GM18909 (cell line): Measurements from ENCODE around the gene DDT.
A peak's percentile ranks its signal among the peaks of the same experiment; 100 is the strongest.
"Not testable (repeated sequence)": the region's sequence is repeated elsewhere in the genome, so short reads cannot be mapped to it uniquely, and the experiment has no call there.

Experiments used
- ATAC-seq: cut with Tn5 transposase; IDR thresholded peaks from one replicate; pipeline ENCODE4 v1.9.1; 2021; ENCODE audit warnings: mild to moderate bottlenecking; ENCODE audit not compliant: unreplicated experiment, poor library complexity

The DDT gene

DNA sequence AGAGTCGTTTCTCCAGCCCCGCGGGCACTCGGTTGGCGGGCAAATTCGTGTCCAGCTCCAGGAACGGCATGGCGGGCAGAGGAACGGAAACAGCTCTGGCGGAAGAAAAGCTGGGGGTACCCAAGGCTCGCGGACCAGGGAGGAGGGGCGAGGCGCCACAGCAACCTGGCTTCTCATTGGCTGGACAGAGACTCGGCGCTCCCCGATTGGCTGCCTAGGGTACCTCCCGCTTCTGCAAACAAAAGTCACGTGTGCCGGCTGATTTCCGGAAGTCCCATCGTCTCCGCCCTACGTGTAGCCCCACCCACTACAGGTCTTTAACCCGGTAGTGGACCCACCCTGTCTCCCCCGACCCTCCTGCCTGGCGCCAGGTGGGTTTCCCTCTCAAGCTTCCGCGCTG lies at the start of gene DDT:
DDT (minus strand) TSS at position 97 of the 400 bp plus-strand sequence; CDS start at position 70, 27 bp downstream.
- ATAC-seq, result peak; percentile 89

DNA sequence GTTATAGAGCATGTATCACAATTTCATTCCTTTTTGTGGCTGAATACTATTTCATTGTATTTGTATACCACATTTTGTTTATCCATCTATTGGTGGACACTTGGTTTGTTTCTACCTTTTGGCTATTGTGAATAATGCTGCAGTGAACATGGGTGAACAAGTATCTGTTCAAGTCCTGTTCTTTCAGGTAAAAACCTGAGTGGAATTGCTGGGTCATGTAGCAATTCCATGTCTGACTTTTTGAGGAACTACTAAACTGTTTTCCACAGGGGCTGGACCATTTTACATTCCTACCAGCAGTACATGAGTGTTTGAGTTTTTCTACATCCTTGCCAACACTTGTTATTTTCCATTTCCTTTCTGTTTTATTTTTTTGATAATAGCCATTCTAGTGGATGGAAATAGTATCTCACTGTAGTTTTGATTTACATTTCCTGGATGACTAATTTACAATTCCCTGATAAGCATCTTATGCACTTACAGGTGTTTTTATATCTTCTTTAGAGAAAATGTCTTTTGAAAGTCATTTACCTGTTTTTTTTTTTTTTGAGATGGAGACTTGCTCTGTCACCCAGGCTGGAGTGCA lies 49.1 kb upstream of the DDT start:
- no peak for ATAC-seq

GRCh38 chr22:24021304-24021703 lies 47.1 kb upstream of the DDT start:
- ATAC-seq, result no peak

- ATAC-seq, result no peak
Observed at GRCh38 chr22:24016156-24016555, 41.9 kb upstream of the DDT start.

DNA sequence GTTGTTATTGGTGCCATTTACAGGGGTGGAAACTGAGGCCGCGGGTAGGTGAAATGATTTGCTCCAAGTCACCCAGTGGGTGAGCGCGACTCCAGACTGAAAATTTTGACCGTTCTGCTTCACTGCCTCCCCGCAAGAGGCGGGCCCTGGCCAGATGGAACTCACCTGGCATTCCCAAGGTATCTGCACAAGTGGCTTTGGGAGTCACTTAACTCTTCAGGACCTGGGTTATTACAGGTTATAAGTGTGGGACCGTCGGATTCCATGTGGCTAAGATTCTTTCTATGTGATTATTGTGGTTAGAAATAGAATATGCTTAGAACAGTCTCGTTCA lies 37.5 kb upstream of the DDT start:
- no peak for ATAC-seq

DNA sequence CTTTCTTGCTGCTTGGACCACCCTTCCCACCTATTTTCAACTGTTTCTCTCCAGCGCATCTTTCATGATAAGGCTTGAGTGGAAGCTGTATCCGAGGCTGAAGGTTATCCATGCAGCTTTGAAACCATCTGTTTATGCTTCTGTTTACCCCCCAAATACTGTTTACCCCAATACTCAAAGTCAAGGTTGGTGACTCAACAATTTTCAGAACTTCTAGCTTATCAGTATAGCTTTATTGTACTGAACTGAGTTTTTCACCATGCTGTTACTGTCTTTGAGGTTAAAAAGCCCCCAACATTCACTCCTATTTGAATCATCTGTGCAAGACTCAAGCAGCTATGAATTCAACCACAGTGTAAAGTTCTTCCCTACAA lies 35.8 kb upstream of the DDT start:
- ATAC-seq, result no peak

DNA sequence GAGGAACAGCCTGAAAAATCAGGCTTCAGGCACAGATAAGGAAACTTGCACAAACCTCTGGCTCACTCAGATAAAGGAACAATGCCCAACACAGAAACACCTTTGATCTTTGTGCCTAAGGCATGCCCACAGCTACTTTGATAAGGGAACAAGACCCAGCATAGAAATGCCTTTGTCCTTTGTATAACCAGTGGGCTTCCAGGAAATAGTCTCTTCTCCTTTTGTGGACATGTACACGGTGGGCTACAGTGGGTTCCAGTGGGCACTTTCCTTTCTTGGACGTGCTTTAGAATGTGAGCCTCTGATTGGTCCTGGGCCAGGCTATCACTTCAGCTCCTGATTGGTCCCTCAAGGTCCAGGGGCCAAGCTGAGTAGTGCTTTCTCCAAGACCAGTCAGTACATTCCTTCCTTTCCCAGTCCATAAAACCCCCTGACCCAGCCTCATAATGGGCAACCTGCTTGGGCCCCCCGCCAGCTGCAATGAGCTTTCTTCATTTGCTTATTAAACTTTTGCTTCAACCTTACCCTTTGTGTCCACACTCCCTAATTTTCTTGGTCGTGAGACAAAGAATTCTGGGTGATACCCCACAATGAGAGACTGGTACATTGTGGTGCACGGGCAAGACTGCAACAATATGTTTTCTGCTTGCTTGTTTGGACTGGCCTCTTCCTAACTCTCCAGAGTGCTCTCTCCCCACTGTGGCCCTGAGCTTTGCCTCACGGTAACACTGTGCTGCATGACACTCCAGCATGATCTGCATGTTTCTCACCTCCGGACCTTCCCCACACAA lies 35.2 kb upstream of the DDT start:
- ATAC-seq, result no peak

- no peak for ATAC-seq
Observed at GRCh38 chr22:24008381-24009226, 34.4 kb upstream of the DDT start.

GRCh38 chr22:24008022-24008283 lies 33.7 kb upstream of the DDT start:
- no peak for ATAC-seq

GRCh38 chr22:24007253-24008021 lies 33.2 kb upstream of the DDT start:
- ATAC-seq, result no peak

GRCh38 chr22:24006914-24007214 lies 32.6 kb upstream of the DDT start:
- ATAC-seq, result no peak

DNA sequence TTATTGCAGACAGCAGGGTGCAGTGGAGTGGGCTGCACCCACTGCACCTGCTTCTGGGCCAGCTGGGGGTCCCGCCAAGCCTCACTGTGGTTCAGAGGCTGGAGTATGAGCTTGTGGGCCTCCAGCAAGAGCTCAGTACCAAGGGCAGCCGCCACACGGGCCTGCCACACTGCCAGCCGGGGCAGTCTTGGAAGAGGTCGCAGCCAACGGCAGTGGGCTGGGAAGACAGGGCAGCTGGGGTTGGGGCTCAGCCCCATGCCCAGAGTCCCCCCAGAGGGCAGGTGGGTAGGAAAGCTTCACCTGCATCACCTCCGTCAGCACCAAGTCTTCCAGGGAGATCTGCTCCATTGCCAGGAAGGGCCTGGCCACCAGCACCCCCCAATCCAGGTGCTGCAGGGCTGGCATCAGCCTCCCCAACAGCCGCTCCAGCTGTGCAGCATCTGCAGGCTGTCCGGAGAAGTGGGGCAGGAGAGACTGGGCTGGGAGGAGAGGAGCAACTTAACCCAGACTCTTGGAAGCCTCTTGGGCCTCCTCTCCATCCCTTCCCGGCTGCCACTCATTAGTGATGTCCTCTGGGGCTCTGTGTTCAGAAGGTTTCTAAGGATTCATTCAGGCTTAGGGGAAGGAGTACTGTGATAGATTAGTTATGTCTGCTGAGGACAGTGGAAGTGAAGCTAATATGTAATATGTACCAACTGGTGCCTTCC lies 32.1 kb upstream of the DDT start:
- ATAC-seq, result no peak

GRCh38 chr22:24005201-24005600 lies 31.0 kb upstream of the DDT start, which contains the start of gene GSTT4:
Gene GSTT4 (minus strand): TSS chr22:24005453. CDS start chr22:24005356, 97 bp downstream.
- no peak for ATAC-seq

DNA sequence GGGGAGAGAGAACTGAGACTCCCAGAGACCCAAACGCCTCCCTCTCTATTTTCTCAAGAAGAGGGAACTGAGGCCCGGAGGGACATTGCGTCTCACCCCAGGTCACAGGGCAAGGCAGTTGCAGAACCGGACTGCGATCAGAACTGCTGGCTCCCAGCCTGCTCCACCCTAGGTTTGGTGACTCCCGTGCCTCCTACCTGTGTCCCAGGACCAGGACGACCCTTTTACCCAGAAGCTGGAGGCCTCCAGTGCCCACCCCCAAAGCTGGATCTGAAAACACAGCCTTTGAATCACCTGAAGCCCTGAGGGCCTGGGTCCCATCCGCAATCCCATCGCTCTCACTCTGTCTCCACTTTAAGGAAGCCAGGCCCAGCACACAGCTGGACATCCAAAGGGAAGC lies 29.6 kb upstream of the DDT start:
- ATAC-seq, result no peak

DNA sequence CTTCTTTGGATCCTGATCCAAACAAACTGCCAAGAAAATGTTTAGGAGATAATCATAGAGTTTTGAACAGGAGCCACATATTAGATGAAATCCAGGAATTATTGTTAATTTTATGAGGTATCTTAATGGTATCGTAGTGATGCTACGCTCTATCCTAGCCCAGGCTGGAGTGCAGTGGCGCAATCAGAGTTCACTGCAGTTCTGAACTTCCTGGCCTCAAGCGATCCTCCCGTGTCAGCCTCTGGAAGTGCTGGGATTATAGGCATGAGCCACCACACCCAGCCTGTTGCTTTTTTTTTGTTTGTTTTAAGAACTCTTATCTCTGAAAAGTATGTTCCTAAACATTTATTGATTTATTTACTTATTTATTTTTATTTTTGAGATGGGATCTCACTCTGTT lies 28.6 kb upstream of the DDT start:
- no peak for ATAC-seq

GRCh38 chr22:24002272-24002671 lies 28.0 kb upstream of the DDT start:
- ATAC-seq, result no peak

DNA sequence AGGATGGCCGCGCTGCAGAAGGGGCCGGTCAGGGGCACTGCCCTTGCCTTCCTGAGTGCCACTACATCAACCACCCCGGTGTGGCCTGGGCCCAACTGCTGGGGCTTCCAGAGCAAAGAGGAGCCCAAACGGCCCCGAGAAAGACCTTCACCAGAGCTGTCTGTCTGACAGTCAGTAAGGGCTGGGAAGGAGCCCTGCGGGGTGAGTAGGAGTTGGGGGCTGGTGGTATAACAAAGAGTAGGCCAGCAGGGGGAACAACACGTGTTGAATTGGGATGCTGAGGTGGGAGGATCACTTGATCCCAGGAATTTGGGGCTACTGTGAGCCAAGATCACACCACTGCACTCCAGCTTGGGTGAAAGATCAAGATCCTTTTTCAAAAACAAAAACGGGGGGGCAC lies 27.1 kb upstream of the DDT start:
- ATAC-seq, result no peak

GRCh38 chr22:23999779-24000178 lies 25.5 kb upstream of the DDT start:
- ATAC-seq, result not testable (repeated sequence)

- ATAC-seq, result no peak
Observed at GRCh38 chr22:23997092-23997491, 22.9 kb upstream of the DDT start.

- not testable (repeated sequence) for ATAC-seq
Observed at GRCh38 chr22:23993581-23994177, 19.4 kb upstream of the DDT start.
